HG03378 (cell line): ENCODE data around the gene BCAS1.

ENCODE experiments used
- ATAC-seq: cut with Tn5 transposase; IDR thresholded peaks from one replicate; pipeline ENCODE4 v1.9.1; 2021; ENCODE audit warnings: mild to moderate bottlenecking, moderate library complexity; ENCODE audit not compliant: unreplicated experiment

BCAS1 gene

DNA sequence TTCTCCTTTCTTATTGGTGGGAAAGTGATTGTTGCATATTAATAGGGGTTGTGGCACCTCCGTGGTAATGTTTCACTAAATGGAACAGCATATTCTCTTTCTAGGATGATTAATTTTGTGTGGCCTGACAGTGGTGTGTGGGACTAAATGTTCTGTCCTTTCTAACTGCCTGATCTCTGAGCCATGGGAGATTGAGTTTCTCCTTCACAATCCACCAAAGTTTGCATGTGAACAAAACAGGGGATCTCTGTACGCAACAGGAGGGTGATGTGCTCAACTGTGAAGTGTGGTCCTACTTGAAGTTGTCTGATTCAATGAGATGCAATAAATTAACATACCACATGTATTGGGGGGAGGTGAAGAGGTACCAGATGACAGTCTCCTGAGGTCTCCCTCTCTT is 19.3 kb downstream of the BCAS1 start:
- no peak for ATAC-seq

- no peak for ATAC-seq
Measured at GRCh38 chr20:54048891-54049545, 21.4 kb downstream of the BCAS1 start.

DNA sequence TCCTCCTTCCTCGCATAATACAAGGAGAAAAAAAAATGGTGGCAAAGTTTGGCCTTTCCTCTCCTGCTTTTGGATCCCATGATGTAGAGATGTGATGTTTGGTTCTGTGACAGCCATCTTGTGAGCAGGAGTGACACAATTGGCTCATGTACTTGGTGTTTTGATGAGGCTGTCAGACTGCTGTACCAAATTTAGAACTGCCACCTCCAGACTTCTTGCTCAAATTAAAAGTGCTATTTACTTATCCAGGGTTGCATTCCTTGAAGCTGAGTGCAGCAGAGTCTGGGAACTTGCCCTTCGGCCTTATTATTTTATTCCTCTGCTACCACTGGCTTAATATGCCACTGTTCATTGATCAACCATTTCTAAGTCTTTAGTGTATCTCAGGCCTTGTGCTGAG is 21.9 kb downstream of the BCAS1 start:
- no peak for ATAC-seq

DNA sequence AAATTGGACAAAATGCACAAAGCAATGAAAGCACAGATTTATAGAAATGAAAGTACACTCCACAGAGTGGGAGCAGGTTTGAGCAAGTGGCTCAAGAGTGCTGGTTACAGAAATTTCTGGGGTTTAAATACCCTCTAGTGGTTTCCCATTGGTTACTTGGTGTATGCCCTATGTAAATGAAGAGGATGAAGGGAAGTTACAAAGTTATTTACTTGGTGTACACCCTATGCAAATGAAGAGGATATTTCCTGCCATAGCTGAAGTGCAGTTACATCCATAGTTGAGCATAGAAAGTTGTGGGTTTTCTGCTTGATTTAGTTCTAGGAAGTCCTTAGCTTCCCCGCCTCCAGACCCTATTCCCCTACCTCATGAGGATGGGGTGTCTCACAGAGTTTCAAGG is 22.7 kb downstream of the BCAS1 start:
- no peak for ATAC-seq

DNA sequence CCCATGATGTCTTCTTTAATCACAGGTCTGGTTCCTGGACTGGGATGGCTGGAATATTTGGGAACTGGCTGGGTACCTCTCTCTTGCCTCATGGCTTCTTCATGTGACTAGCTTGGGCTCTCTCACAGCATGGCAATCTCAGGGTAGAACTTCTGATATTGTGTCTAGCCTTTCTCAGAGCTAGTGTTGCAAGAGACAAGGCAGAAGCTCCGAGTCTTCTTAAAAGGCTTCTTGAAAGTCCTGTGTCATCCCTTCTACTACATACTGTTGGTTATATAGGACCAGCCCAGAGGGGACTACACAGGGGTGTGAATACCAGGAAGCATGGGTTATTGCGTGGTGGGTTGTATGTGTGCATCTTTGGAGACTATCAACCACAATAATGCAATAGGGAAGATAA is 23.3 kb downstream of the BCAS1 start:
- ATAC-seq, result no peak

DNA sequence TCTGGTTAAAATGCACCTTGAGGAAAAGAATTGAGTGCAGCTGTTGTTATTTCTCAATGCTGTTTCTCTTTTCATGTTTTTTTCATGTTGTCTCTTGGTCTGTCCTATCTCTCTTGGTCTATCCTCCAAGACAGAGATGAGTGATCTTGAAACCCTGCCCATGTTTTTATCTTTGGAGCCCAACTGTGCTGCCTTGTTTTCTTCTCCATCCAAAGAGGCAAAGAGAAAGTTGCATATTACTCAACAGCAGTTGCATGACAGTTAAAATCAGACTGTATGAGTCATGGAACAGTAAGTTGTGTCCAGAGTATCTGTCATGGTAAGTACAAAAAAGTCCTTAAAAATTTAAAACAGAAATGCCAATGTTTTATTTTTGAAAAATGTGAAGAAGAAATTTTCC is 26.2 kb downstream of the BCAS1 start:
- ATAC-seq, result peak; percentile 68

DNA sequence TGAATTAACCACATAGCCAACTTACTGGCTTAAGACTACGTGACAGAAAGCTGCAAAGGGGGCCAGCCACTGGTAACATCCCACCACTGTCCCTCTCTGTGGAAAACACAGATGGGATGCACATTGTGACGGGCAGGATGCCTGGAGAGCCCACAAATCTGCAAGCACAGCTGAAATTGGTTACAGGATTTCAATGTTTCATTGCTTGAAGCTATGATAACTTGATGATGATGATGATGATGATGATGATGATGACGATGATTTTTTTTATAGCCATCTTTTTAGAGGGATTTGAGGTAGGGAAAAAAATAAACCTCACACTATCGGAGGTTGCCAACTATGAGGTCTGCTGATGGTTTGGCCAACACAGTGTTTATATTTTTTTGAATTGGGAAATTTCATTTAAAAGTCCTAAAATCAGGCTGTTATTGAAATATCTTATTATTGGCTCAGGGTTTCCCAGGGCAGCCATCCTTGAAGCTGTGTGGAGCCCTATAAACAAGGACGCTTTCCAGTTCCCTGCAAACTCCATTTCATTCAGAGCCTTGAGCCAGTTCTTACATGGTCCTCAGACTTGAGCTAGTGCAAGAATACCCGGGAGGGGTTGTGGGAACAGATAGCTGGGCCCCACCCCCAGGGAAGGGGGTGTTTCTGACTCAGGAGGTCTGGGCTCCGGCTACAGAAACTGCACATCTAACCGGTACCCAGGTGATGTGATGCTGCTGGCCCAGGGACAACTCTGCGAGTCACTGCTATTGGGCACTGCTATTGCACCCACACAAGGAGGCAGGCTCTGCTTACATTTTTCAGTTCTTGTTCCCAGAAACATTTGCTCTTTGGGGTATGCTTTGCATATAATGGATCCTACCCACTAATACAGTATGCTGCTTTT is 27.1 kb downstream of the BCAS1 start:
- ATAC-seq, result no peak

DNA sequence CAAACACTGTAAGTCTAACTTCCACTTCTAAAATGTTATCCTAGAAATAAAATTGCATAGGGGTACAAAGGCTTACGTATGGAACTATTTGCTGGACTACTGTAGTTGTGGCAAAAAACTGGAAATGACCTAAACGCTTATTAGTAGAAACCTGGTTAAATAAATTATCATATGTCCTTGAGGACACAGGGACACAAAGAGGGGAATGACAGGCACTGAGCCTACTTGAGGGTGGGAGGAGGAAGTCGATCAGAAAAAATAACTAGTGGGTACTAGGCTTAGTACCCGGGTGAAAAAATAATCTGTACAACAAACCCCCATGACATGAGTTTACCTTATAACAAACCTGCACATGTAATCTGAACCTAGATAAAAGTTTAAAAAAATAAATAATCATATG is 28.4 kb downstream of the BCAS1 start:
- no peak for ATAC-seq

DNA sequence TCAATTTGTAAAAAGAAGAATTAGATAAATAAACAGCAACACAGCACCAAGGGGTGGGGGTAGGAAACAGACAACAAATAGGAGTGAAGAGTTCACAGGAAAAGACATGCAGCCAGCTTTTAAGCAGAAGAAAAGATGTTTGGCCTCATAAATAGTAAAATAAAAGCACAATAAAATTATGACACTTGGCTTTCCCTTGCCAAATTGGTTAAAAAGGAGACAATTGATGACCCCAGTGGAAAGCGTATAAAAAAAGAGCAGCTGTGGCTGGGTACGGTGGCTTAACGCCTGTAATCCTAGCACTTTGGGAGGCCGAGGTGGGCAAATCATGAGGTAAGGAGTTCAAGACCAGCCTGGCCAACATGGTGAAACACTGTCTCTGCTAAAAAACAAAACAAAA is 29.1 kb downstream of the BCAS1 start:
- ATAC-seq, result no peak

DNA sequence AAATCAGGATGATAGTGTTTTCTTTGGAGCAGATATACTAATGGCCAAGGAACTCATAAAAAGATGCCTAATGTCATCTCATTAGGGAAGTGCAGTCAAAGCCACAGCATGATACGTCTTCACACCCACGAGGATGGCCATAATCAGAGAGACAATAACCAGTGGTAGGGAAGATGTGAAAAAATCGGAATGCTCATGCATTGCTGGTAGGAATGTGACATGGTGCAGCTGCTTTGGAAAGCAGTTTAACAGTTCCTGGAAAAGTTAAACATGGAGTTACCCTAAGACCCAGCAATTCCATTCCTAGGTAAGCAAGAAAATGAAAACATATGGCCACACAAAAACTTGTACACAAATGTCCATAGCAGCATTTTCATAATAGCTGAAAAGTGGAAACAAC is 29.9 kb downstream of the BCAS1 start:
- no peak for ATAC-seq

- no peak for ATAC-seq
Measured at GRCh38 chr20:54038961-54039360, 31.4 kb downstream of the BCAS1 start.

- no peak for ATAC-seq
Measured at GRCh38 chr20:54037525-54037924, 32.9 kb downstream of the BCAS1 start.

- ATAC-seq, result no peak
Measured at GRCh38 chr20:54029643-54030042, 40.8 kb downstream of the BCAS1 start.

DNA sequence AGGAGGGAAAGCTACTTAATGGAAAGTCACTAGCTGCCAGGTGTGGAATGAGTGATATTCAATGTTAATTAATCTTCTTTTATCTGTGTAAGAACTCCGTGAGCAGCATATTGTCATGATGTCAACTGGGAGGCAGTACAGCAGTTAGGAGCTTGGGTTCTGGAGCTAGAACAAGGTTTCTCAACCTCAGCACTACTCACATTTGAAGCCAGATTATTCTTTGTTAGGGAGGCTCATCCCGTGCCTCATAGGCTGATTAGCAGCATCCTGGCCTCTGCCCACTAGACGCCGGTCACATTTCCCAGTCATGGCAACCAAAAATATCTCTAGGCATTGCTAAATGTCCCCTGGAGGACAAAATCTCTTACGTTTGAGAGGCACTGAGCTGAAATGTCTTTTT is 41.2 kb downstream of the BCAS1 start:
- no peak for ATAC-seq

DNA sequence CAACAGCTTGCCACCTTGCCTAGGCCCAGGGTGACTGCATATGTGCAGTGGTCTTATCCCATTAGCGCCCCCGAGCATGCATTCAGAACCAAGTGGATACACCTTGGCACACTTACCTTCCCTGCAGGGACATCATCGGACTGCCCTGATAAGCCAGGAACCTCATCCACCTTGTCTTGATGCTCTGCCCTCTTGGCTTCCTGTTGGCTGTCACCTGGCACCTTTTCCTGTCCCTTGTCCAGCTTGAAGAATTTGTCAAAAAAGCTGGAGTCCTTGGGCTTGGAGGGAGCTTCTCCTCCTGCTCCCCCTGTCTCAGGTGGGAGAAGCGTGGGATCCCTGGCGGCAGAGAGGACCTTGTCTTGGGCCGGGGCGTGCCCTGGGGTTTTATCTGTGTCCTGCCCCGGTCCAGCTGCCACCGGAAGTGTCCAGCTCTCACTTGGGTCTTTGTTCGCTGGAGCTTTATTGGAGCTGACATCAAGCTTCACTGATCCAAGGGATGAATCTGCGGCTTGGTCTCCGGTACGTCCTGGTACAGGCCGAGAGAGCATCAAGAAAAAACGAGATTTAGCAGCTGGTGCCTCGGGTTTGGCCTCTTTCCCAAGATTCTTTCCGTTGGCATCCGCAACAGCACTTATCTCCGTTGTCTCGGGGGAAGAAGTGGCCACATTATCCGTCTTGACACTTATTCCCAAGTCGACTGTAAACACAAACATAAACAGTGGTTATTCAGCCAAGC is 42.0 kb downstream of the BCAS1 start:
- no peak for ATAC-seq

GRCh38 chr20:54027704-54028103 is 42.7 kb downstream of the BCAS1 start:
- no peak for ATAC-seq

DNA sequence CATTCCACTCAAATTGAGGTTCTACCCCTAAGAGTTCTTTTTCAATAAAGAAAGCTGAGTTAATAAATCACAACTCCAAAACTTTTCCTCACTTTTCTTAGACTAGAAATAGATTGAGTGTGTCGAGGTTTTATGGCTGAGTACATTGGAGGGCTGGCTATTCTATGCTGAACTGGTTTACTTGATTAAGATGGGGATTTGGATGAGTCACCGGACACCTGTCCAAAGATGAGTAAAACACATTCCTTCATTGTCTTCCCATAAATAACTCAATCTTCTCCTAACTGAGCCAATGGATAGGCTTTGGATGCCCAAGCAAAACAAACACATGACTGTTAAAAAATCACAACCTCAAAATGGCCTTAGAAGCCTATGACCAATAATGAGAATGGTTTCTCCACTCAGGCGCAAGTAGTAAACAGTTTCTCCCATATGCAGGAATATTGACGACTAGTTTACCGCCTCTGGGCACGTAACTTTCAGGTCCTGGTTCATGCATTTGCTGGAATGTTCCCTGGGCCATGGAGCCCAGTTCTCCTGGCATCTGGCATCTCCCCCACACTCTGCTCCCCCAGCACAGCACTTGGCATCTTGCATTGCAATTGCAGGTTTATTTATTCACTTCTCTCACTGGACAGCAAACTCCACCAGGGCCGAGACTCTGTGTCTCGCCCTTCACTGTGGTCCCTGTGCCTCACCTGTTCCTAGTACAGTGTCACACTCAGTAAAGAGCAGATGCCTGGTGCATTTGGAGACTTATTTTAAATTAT is 43.9 kb downstream of the BCAS1 start:
- no peak for ATAC-seq

GRCh38 chr20:54025251-54025771 is 45.1 kb downstream of the BCAS1 start:
- no peak for ATAC-seq

- ATAC-seq, result no peak
Measured at GRCh38 chr20:54023406-54023805, 47.0 kb downstream of the BCAS1 start.

GRCh38 chr20:54021446-54022235 is 48.8 kb downstream of the BCAS1 start:
- ATAC-seq, result no peak
